ENCODE data around the gene PROKR1.

- TF ChIP-seq CTCF (IDR thresholded peaks at IDR 0.05; ENCODE audit: low read depth, low read length) (no peak), POLR2A (IDR thresholded peaks at IDR 0.05; ENCODE audit: extremely low read depth, insufficient read length) (no peak), MYC (IDR thresholded peaks at IDR 0.05; ENCODE audit: low read depth, low read length) (no peak)
These were observed 9.7 kb downstream of the PROKR1 start for GRCh38 chr2:68653034-68653433.
